ENCODE data around the gene APLF. TPM values are rescaled to one million over a fixed set of nuclear protein-coding genes. Genes with fewer than 3 reads are reported as not detected.
"Not testable (repeated sequence)": the region's sequence is repeated elsewhere in the genome, so short reads cannot be mapped to it uniquely, and the experiment has no call there.

The APLF gene
- total and polyA plus RNA-seq, 9 donors, result 1.1 to 5.5 (median 1.4) TPM

DNA sequence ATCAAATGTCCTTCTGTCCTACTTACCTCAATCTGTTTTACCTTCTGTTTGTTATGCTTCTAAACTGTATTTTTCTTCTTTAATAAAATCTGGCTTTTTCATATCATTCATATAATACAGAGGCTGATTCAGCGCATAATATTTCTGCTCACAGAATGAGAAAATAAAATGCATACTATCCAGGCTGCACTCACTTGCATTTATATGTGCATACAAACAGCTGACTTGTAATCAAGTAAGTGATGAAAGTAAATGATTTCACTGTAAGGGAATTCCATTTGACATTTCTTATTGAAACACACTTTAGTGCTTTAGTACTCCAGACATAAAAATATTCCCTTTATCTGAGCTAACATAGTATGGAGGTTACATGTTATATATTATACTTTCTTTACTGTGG, 100.7 kb downstream of the APLF start:
- H3K36me3 ChIP-seq (ENCODE audit: control insufficient read depth, insufficient read depth, low read length), result no peaks in the 10 kb centered on the region
- no peak overlapping the region for H3K27ac ChIP-seq (ENCODE audit: low read length)
- H3K4me1 ChIP-seq (ENCODE audit: control insufficient read depth, insufficient read depth, low read length), result no peaks in the 10 kb centered on the region
- no peak for DNase-seq
- no peak overlapping the region for H3K4me3 ChIP-seq (ENCODE audit: low read length)
- no CpG with 5 or more reads among the region's 1 CpG for WGBS (ENCODE audit: insufficient coverage)
- H3K9me3 ChIP-seq (replicated peaks; ENCODE audit: control insufficient read depth, low read depth, low read length), result no peaks in the 10 kb centered on the region
- H3K27me3 ChIP-seq (ENCODE audit: control insufficient read depth, insufficient read depth, low read length), result no peaks in the 10 kb centered on the region

DNA sequence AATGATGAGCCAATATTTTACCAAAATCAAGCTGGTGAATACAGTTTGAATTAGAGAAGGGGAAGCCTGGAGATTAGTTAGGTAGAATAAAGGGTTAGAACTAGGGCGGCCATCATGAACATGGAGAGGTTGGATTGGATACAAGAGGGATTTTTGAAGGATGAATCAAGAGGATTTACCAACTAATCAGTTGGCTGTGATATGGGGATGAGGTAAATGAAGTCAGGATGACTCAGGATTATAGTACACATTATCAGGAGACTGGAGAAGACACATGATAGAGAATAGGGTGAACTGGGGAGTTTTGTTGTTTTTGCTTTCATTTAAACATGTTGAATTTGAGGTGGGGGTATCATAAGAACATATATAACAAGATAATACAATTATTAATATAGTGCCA, 102.2 kb downstream of the APLF start:
- 92% methylated on average over 1 of the region's 1 CpG for WGBS (ENCODE audit: insufficient coverage)

DNA sequence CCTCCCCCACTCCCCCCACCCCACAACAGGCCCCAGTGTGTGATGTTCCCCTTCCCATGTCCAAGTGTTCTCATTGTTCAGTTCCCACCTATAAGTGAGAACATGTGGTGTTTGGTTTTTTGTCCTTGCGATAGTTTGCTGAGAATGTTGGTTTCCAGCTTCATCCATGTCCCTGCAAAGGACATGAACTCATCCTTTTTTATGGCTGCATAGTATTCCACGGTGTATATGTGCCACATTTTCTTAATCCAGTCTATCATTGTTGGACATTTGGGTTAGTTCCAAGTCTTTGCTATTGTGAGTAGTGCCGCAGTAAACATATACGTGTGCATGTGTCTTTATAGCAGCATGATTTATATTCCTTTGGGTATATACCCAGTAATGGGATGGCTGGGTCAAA, 103.0 kb downstream of the APLF start:
- H3K4me3 ChIP-seq (ENCODE audit: low read length); H3K4me1 ChIP-seq (ENCODE audit: control insufficient read depth, insufficient read depth, low read length); H3K9me3 ChIP-seq (replicated peaks; ENCODE audit: control insufficient read depth, low read depth, low read length); H3K27ac ChIP-seq (ENCODE audit: low read length); H3K36me3 ChIP-seq (ENCODE audit: control insufficient read depth, insufficient read depth, low read length); H3K27me3 ChIP-seq (ENCODE audit: control insufficient read depth, insufficient read depth, low read length); DNase-seq: not testable (repeated sequence)
- WGBS (ENCODE audit: insufficient coverage), result no CpG with 5 or more reads among the region's 4 CpGs

More for the DNA sequence above, 102.2 kb downstream of the APLF start:
- no peak for DNase-seq
- Histone ChIP-seq H3K4me1 (ENCODE audit: control insufficient read depth, insufficient read depth, low read length) (no peaks in the 10 kb centered on the region), H3K27ac (ENCODE audit: low read length) (no peak overlapping the region), H3K9me3 (replicated peaks; ENCODE audit: control insufficient read depth, low read depth, low read length) (no peaks in the 10 kb centered on the region), H3K36me3 (ENCODE audit: control insufficient read depth, insufficient read depth, low read length) (no peaks in the 10 kb centered on the region), H3K27me3 (ENCODE audit: control insufficient read depth, insufficient read depth, low read length) (no peaks in the 10 kb centered on the region), H3K4me3 (ENCODE audit: low read length) (no peak overlapping the region)

DNA sequence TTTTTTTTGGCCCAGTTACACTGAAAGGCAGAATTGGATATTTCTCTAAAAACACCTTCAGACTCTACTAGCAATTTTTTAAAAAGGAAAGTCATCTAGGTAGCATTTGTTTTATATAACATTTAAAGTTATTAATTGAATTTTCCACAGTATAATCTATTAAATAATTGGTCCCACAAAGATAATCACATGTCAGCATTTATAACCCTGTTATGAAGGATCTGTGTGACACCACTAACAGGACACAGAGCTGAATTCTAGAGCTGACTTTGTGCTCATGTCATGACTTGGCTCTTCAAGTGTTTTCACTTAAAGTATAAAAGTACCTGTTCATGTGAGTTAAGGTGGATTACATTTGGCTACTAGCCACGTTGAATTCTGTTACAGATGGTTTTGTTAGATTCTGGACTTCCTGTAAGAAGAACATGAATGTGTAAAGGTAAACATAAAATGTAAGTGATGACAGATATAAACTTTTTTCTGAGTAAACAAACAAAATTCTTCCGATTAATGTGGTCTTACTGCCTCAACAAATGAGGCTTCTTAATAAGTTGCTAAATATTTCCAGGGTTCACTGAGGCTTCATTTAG, 106.9 kb downstream of the APLF start:
- Histone ChIP-seq H3K36me3 (ENCODE audit: control insufficient read depth, insufficient read depth, low read length) (no peaks in the 10 kb centered on the region), H3K27me3 (ENCODE audit: control insufficient read depth, insufficient read depth, low read length) (no peaks in the 10 kb centered on the region), H3K27ac (ENCODE audit: low read length) (no peak overlapping the region), H3K4me1 (ENCODE audit: control insufficient read depth, insufficient read depth, low read length) (no peaks in the 10 kb centered on the region), H3K4me3 (ENCODE audit: low read length) (no peak overlapping the region), H3K9me3 (replicated peaks; ENCODE audit: control insufficient read depth, low read depth, low read length) (no peaks in the 10 kb centered on the region)
- DNase-seq, result no peak
- no CpG with 5 or more reads among the region's 2 CpGs for WGBS (ENCODE audit: insufficient coverage)

DNA sequence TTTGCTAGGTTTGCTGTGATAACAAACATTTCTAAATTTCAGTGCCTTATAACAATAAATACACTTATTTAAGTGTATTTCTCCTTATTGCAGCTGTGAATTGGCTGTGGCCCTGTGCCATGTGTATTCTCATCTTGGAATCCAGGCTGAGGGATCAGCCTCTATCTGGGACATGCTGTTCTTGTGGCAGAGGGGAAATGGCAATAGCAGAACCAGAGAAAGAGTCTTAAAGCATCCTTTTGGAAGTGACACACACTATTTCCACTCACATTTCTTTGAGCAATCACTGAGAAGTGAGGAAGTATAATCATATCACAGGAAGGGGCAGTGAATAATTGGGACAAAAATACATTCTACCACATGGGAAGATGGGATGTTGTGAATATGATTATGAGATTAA, 109.8 kb downstream of the APLF start:
- Histone ChIP-seq H3K9me3 (replicated peaks; ENCODE audit: control insufficient read depth, low read depth, low read length) (no peaks in the 10 kb centered on the region), H3K36me3 (ENCODE audit: control insufficient read depth, insufficient read depth, low read length) (no peaks in the 10 kb centered on the region), H3K27me3 (ENCODE audit: control insufficient read depth, insufficient read depth, low read length) (no peaks in the 10 kb centered on the region), H3K4me1 (ENCODE audit: control insufficient read depth, insufficient read depth, low read length) (no peaks in the 10 kb centered on the region), H3K4me3 (ENCODE audit: low read length) (no peak overlapping the region), H3K27ac (ENCODE audit: low read length) (no peak overlapping the region)
- peak; percentile 16 for DNase-seq

DNA sequence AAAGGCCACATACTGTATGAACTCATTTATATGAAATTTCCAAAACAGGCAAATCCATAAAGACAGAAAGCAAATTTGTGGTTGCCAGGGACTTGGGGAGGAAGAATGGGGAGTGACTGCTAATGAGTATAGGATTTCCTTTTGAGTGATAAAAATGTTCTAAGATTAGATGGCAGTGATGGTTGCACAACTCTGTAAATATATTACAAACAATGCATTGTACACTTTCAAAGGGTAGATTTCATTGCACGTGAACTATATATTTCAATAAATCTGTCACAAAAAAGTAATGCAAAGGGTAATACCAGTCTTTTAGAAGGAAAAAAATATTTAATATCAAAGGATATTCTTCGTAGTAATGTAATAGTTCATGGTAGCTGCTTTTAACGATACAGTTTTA, 112.3 kb downstream of the APLF start:
- no peak overlapping the region for H3K27ac ChIP-seq (ENCODE audit: low read length)
- no CpG with 5 or more reads among the region's 3 CpGs for WGBS (ENCODE audit: insufficient coverage)

DNA sequence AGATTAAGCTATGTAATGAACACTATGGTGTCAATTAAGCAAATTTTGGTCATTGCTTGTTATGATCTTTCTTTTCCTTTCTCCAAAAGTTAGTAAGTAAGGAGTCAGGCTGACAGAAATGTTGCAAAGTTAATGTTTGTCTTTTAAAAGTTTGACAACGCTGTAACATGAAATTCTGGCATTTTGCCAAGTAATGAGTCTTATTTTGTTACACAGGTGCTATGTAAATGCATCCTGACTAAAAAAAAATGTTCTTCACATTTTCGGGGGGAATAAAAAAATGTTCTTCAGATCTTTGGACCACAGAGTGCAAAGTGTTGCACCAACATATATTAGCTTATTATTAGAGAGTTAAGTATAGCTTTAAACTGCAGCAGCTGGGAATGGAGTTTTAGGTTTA, 121.2 kb downstream of the APLF start:
- Histone ChIP-seq H3K4me1 (ENCODE audit: control insufficient read depth, insufficient read depth, low read length) (no peaks in the 10 kb centered on the region), H3K4me3 (ENCODE audit: low read length) (no peak overlapping the region), H3K9me3 (replicated peaks; ENCODE audit: control insufficient read depth, low read depth, low read length) (no peaks in the 10 kb centered on the region), H3K27me3 (ENCODE audit: control insufficient read depth, insufficient read depth, low read length) (no peaks in the 10 kb centered on the region), H3K27ac (ENCODE audit: low read length) (no peak overlapping the region), H3K36me3 (ENCODE audit: control insufficient read depth, insufficient read depth, low read length) (no peaks in the 10 kb centered on the region)
- no peak for DNase-seq
- 80% methylated on average over 1 of the region's 2 CpGs for WGBS (ENCODE audit: insufficient coverage)

More for the DNA sequence above, 112.3 kb downstream of the APLF start:
- H3K27me3 ChIP-seq (ENCODE audit: control insufficient read depth, insufficient read depth, low read length), result no peaks in the 10 kb centered on the region
- H3K4me1 ChIP-seq (ENCODE audit: control insufficient read depth, insufficient read depth, low read length), result no peaks in the 10 kb centered on the region
- H3K36me3 ChIP-seq (ENCODE audit: control insufficient read depth, insufficient read depth, low read length), result no peaks in the 10 kb centered on the region
- no peak for DNase-seq
- H3K4me3 ChIP-seq (ENCODE audit: low read length), result no peak overlapping the region
- no peaks in the 10 kb centered on the region for H3K9me3 ChIP-seq (replicated peaks; ENCODE audit: control insufficient read depth, low read depth, low read length)

DNA sequence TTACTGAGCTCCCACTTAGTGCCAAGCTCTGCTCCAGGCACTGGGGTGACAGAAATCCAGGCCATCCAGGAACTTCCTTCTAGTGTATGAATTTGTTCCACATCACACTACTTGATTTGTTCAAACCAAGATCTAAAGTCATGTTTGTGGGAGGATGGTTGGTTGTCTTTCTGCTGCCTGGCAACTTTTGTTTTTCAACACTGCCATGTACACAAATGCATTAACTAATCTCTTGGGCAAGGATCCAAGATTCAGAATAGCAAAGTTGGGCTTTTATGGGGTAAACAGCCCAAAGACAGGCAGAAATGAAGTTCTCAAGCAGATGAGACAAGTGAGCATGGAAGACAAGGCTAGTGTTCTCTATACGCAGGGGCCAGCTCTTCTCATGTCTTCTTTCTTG, 122.6 kb downstream of the APLF start:
- Histone ChIP-seq H3K9me3 (replicated peaks; ENCODE audit: control insufficient read depth, low read depth, low read length) (no peaks in the 10 kb centered on the region), H3K4me1 (ENCODE audit: control insufficient read depth, insufficient read depth, low read length) (no peaks in the 10 kb centered on the region), H3K36me3 (ENCODE audit: control insufficient read depth, insufficient read depth, low read length) (no peaks in the 10 kb centered on the region), H3K4me3 (ENCODE audit: low read length) (no peak overlapping the region), H3K27ac (ENCODE audit: low read length) (no peak overlapping the region), H3K27me3 (ENCODE audit: control insufficient read depth, insufficient read depth, low read length) (no peaks in the 10 kb centered on the region)
- WGBS (ENCODE audit: insufficient coverage), result 80% methylated on average over 1 of the region's 1 CpG
- peak; percentile 11 for DNase-seq

DNA sequence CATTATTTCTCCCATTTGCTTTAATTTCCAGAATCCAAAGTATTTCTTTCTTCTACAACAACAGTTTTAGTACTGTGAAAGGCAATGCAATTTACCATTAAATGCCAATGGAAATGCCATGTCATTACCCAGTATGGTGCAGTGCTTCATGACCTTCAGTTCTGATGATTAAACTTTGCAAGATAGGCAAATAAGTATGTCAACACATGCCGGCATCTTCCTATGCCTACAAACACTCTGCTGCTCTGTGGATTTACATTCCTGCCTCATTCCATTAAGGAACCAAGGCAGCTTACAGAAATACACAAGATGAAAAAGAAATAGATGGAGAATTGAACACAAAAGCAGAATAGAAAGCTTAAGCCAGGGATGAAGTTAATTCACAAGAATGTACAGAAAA, 123.3 kb downstream of the APLF start:
- 100% methylated on average over 1 of the region's 1 CpG for WGBS (ENCODE audit: insufficient coverage)
- DNase-seq, result no peak
- Histone ChIP-seq H3K27me3 (ENCODE audit: control insufficient read depth, insufficient read depth, low read length) (no peaks in the 10 kb centered on the region), H3K4me3 (ENCODE audit: low read length) (no peak overlapping the region), H3K27ac (ENCODE audit: low read length) (no peak overlapping the region), H3K4me1 (ENCODE audit: control insufficient read depth, insufficient read depth, low read length) (no peaks in the 10 kb centered on the region), H3K36me3 (ENCODE audit: control insufficient read depth, insufficient read depth, low read length) (no peaks in the 10 kb centered on the region), H3K9me3 (replicated peaks; ENCODE audit: control insufficient read depth, low read depth, low read length) (no peaks in the 10 kb centered on the region)

DNA sequence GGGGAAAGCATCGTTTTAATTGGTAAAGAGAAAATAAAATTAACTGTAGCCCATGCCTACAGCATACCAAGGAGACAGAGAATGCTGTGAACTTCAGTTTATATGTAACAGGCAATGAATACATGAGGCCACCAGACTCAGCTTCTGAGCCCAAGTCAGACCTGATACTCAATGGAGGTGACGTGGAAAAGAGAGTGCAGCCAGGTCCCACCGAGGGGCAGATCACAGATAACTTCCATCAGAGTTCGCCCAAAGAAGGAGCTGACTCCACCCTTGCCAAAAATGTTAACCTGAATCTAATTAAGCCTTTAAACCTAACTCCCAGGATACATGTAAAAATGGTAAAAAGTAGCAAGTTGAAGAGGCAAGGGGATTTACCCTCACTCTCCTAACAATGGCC, 123.8 kb downstream of the APLF start:
- DNase-seq, result no peak
- Histone ChIP-seq H3K4me1 (ENCODE audit: control insufficient read depth, insufficient read depth, low read length) (no peaks in the 10 kb centered on the region), H3K4me3 (ENCODE audit: low read length) (no peak overlapping the region), H3K36me3 (ENCODE audit: control insufficient read depth, insufficient read depth, low read length) (no peaks in the 10 kb centered on the region), H3K27me3 (ENCODE audit: control insufficient read depth, insufficient read depth, low read length) (no peaks in the 10 kb centered on the region), H3K27ac (ENCODE audit: low read length) (no peak overlapping the region), H3K9me3 (replicated peaks; ENCODE audit: control insufficient read depth, low read depth, low read length) (no peaks in the 10 kb centered on the region)
- no CpG with 5 or more reads among the region's 4 CpGs for WGBS (ENCODE audit: insufficient coverage)

DNA sequence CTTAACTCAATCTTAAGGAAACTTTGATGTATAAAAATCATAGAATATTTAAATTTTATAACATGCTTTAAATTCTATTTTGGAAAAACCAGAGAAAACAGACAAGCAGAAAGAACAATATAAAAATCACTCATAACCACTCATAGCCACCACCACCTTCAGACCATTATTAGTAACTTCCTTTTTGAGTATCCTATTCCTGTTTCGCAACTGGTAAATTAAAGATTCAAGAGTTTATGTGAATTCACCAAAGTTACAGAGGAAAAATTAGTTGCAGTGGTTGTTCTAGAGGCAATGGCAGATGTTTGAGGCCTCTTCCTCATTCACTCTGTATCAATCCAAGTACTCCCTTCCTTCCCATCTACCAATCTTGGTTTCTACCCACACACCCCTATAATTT, 126.7 kb downstream of the APLF start:
- Histone ChIP-seq H3K36me3 (ENCODE audit: control insufficient read depth, insufficient read depth, low read length) (no peaks in the 10 kb centered on the region), H3K4me1 (ENCODE audit: control insufficient read depth, insufficient read depth, low read length) (no peaks in the 10 kb centered on the region), H3K27me3 (ENCODE audit: control insufficient read depth, insufficient read depth, low read length) (no peaks in the 10 kb centered on the region), H3K27ac (ENCODE audit: low read length) (no peak overlapping the region), H3K4me3 (ENCODE audit: low read length) (no peak overlapping the region), H3K9me3 (replicated peaks; ENCODE audit: control insufficient read depth, low read depth, low read length) (no peaks in the 10 kb centered on the region)
- no peak for DNase-seq
- WGBS (ENCODE audit: insufficient coverage), result no CpG with 5 or more reads among the region's 1 CpG

Measured in muscle of leg (tissue), 11 donors.